ENCODE data around the gene NUTM2E. TPM values are rescaled to one million over a fixed set of nuclear protein-coding genes. Genes with fewer than 3 reads are reported as not detected.
"Not testable (repeated sequence)": the region's sequence is repeated elsewhere in the genome, so short reads cannot be mapped to it uniquely, and the experiment has no call there.

The NUTM2E gene
- total and polyA plus RNA-seq, 2 donors (not counting 3 experiments of a cell fraction or from before 2014, with no cell fraction given) = 0.04 TPM; not detected in 1

GRCh38 chr10:79836891-79837290 is 10.4 kb downstream of the NUTM2E start:
- H3K27ac ChIP-seq (ENCODE audit: insufficient read depth, low read depth, low read length); H3K9me3 ChIP-seq (replicated peaks; ENCODE audit: control insufficient read depth, insufficient read depth, low read length); H3K79me2 ChIP-seq (ENCODE audit: control insufficient read depth, insufficient read depth, low read length); H3K27me3 ChIP-seq (ENCODE audit: control insufficient read depth in 2 of 2, insufficient read depth in 2 of 2, low read length in 2 of 2); H3K4me1 ChIP-seq (ENCODE audit: control insufficient read depth, extremely low read depth, insufficient read depth, low read length); dilution Hi-C loops (cut with MboI; ENCODE audit: extremely low pct_ligation_motif_present, low sequenced_read_pairs); FAIRE-seq; H3K9me1 ChIP-seq (replicated peaks; ENCODE audit: control insufficient read depth, extremely low read depth, insufficient read depth, low read length); H3K4me2 ChIP-seq (ENCODE audit: insufficient read depth, low read length); H3K36me3 ChIP-seq (ENCODE audit: control insufficient read depth in 2 of 2, extremely low read depth in 1 of 2, insufficient read depth in 2 of 2, low read length in 2 of 2); H3K4me3 ChIP-seq (replicated peaks in 1 of 3; ENCODE audit: insufficient read depth in 1 of 3, low read depth in 1 of 3, low read length in 3 of 3); CTCF ChIA-PET; POLR2A ChIA-PET; DNase-seq (ENCODE audit: low read depth, low spot score); intact Hi-C loops (cut with micrococcal nuclease); H2AFZ ChIP-seq (ENCODE audit: low read depth, low read length); H3K9ac ChIP-seq (replicated peaks; ENCODE audit: extremely low read depth, insufficient read depth, low read length); BruUV-seq (replicated peaks); H4K20me1 ChIP-seq (replicated peaks; ENCODE audit: control insufficient read depth, extremely low read depth, insufficient read depth, low read length): not testable (repeated sequence)

DNA sequence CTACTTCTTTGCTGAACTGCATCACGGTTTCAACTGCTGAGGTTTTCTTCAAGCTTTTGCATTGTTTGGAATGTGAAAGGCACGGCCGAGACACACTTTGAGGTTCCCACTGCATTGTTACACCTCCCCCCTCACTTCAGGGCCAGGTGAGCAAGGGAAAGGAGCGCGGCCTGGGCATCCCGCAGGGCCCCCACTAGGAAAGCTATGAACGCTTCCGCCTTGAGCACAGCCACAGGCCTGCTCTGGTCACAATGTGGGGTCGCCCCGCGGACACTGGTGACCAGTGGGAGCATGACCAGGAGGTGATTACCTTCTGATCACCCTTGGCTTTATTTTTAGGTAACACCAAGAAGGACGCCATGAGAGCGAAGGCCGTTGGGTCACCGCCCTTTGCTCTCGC is 11.9 kb downstream of the NUTM2E start:
- dilution Hi-C loops (cut with MboI; ENCODE audit: extremely low pct_ligation_motif_present, low sequenced_read_pairs); H3K27ac ChIP-seq (ENCODE audit: insufficient read depth, low read depth, low read length); H2AFZ ChIP-seq (ENCODE audit: low read depth, low read length); POLR2A ChIA-PET; H3K9me3 ChIP-seq (replicated peaks; ENCODE audit: control insufficient read depth, insufficient read depth, low read length); H3K4me1 ChIP-seq (ENCODE audit: control insufficient read depth, extremely low read depth, insufficient read depth, low read length); H3K9ac ChIP-seq (replicated peaks; ENCODE audit: extremely low read depth, insufficient read depth, low read length); DNase-seq (ENCODE audit: low read depth, low spot score); BruUV-seq (replicated peaks); H3K36me3 ChIP-seq (ENCODE audit: control insufficient read depth in 2 of 2, extremely low read depth in 1 of 2, insufficient read depth in 2 of 2, low read length in 2 of 2); H3K27me3 ChIP-seq (ENCODE audit: control insufficient read depth in 2 of 2, insufficient read depth in 2 of 2, low read length in 2 of 2); H3K4me2 ChIP-seq (ENCODE audit: insufficient read depth, low read length); H3K4me3 ChIP-seq (replicated peaks in 1 of 3; ENCODE audit: insufficient read depth in 1 of 3, low read depth in 1 of 3, low read length in 3 of 3); intact Hi-C loops (cut with micrococcal nuclease); FAIRE-seq; H3K79me2 ChIP-seq (ENCODE audit: control insufficient read depth, insufficient read depth, low read length); CTCF ChIA-PET; H4K20me1 ChIP-seq (replicated peaks; ENCODE audit: control insufficient read depth, extremely low read depth, insufficient read depth, low read length); H3K9me1 ChIP-seq (replicated peaks; ENCODE audit: control insufficient read depth, extremely low read depth, insufficient read depth, low read length): not testable (repeated sequence)

- H3K4me2 ChIP-seq (ENCODE audit: insufficient read depth, low read length); H3K36me3 ChIP-seq (ENCODE audit: control insufficient read depth in 2 of 2, extremely low read depth in 1 of 2, insufficient read depth in 2 of 2, low read length in 2 of 2); H3K79me2 ChIP-seq (ENCODE audit: control insufficient read depth, insufficient read depth, low read length); dilution Hi-C loops (cut with MboI; ENCODE audit: extremely low pct_ligation_motif_present, low sequenced_read_pairs); H4K20me1 ChIP-seq (replicated peaks; ENCODE audit: control insufficient read depth, extremely low read depth, insufficient read depth, low read length); H3K9me3 ChIP-seq (replicated peaks; ENCODE audit: control insufficient read depth, insufficient read depth, low read length); H3K9me1 ChIP-seq (replicated peaks; ENCODE audit: control insufficient read depth, extremely low read depth, insufficient read depth, low read length); POLR2A ChIA-PET; H3K9ac ChIP-seq (replicated peaks; ENCODE audit: extremely low read depth, insufficient read depth, low read length); H3K4me1 ChIP-seq (ENCODE audit: control insufficient read depth, extremely low read depth, insufficient read depth, low read length); intact Hi-C loops (cut with micrococcal nuclease); H3K27ac ChIP-seq (ENCODE audit: insufficient read depth, low read depth, low read length); H3K4me3 ChIP-seq (replicated peaks in 1 of 3; ENCODE audit: insufficient read depth in 1 of 3, low read depth in 1 of 3, low read length in 3 of 3); CTCF ChIA-PET; H3K27me3 ChIP-seq (ENCODE audit: control insufficient read depth in 2 of 2, insufficient read depth in 2 of 2, low read length in 2 of 2); BruUV-seq (replicated peaks); H2AFZ ChIP-seq (ENCODE audit: low read depth, low read length); FAIRE-seq; DNase-seq (ENCODE audit: low read depth, low spot score): not testable (repeated sequence)
Measured at GRCh38 chr10:79853191-79853854, 26.8 kb downstream of the NUTM2E start.

GRCh38 chr10:79862269-79862668 is 35.7 kb downstream of the NUTM2E start:
- H4K20me1 ChIP-seq (replicated peaks; ENCODE audit: control insufficient read depth, extremely low read depth, insufficient read depth, low read length); BruUV-seq (replicated peaks); CTCF ChIA-PET; FAIRE-seq; DNase-seq (ENCODE audit: low read depth, low spot score); H3K79me2 ChIP-seq (ENCODE audit: control insufficient read depth, insufficient read depth, low read length); intact Hi-C loops (cut with micrococcal nuclease); H3K27ac ChIP-seq (ENCODE audit: insufficient read depth, low read depth, low read length); H3K4me1 ChIP-seq (ENCODE audit: control insufficient read depth, extremely low read depth, insufficient read depth, low read length); H3K9ac ChIP-seq (replicated peaks; ENCODE audit: extremely low read depth, insufficient read depth, low read length); H3K9me1 ChIP-seq (replicated peaks; ENCODE audit: control insufficient read depth, extremely low read depth, insufficient read depth, low read length); POLR2A ChIA-PET; H2AFZ ChIP-seq (ENCODE audit: low read depth, low read length); dilution Hi-C loops (cut with MboI; ENCODE audit: extremely low pct_ligation_motif_present, low sequenced_read_pairs); H3K4me3 ChIP-seq (replicated peaks in 1 of 3; ENCODE audit: insufficient read depth in 1 of 3, low read depth in 1 of 3, low read length in 3 of 3); H3K4me2 ChIP-seq (ENCODE audit: insufficient read depth, low read length); H3K9me3 ChIP-seq (replicated peaks; ENCODE audit: control insufficient read depth, insufficient read depth, low read length); H3K36me3 ChIP-seq (ENCODE audit: control insufficient read depth in 2 of 2, extremely low read depth in 1 of 2, insufficient read depth in 2 of 2, low read length in 2 of 2); H3K27me3 ChIP-seq (ENCODE audit: control insufficient read depth in 2 of 2, insufficient read depth in 2 of 2, low read length in 2 of 2): not testable (repeated sequence)

Measured in endothelial cell of umbilical vein (primary cell).